HepG2 (cell line): Measurements from ENCODE around the gene OSBPL2.

Experiments used
- CEBPB ChIP-seq: IDR thresholded peaks from 2 replicates; pipeline ENCODE4 v1.6.1; 2011; ENCODE audit warnings: low read depth, low read length, improper control_type of control experiment, borderline replicate concordance
- FOXA3 ChIP-seq: IDR thresholded peaks from 2 replicates; pipeline ENCODE4 v1.6.1; 2016; ENCODE audit warnings: missing genetic modification reagents, missing compliant biosample characterization
- MYC ChIP-seq: sonication (generic); formaldehyde crosslinking; IDR thresholded peaks from 2 replicates; pipeline ENCODE4 v1.9.0; 2021; ENCODE audit warnings: missing genetic modification reagents, borderline replicate concordance
- POLR2A ChIP-seq, 2 experiments: IDR thresholded peaks; 2 replicates each; pipeline ENCODE4 v1.6.1; 2011; ENCODE audit warnings: low read depth in 2 of 2, low read length in 2 of 2, mild to moderate bottlenecking in 1 of 2, moderate library complexity in 1 of 2; ENCODE audit not compliant: insufficient read depth in 1 of 2
- ZNF224 ChIP-seq: sonication (generic); formaldehyde crosslinking; IDR thresholded peaks from 2 replicates; pipeline ENCODE4 v1.5.0; 2020; ENCODE audit warnings: mild to moderate bottlenecking, missing genetic modification reagents
- ZNF607 ChIP-seq: sonication (generic); formaldehyde crosslinking; IDR thresholded peaks from 2 replicates; pipeline ENCODE4 v1.5.1; 2020; ENCODE audit warnings: missing genetic modification reagents, mild to moderate bottlenecking, borderline replicate concordance
- ZNF670 ChIP-seq: sonication (generic); formaldehyde crosslinking; IDR thresholded peaks from 2 replicates; pipeline ENCODE4 v1.8.0; 2022; ENCODE audit warnings: mild to moderate bottlenecking, missing genetic modification reagents, borderline replicate concordance

DNA sequence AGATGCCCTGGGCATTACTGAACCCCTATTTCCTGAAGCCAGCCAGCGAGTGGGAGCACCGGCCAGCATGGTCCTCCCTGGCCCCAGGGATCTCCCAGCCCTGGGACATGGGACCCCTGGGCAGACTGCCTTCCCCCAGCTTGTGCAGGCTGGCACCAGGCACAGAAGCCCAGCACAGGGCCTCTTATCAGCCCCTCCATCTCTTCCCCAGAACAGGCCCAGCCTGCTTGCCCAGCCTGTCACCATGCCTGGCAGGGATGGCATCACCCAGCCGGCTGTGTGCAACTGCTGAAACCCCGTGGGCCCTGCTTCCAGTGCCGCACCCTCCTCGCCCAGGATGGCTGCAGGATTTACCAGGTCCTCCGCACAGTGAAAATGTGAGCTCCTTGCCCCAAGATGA, 6.1 kb upstream of the OSBPL2 start:
- no peak for TF ChIP-seq POLR2A (IDR thresholded peaks at IDR 0.05; ENCODE audit: insufficient read depth in 1 of 2, low read depth in 2 of 2, low read length in 2 of 2)
- no peak for TF ChIP-seq CEBPB
- TF ChIP-seq FOXA3 (CRISPR knock-in tag), result no peak
- TF ChIP-seq MYC, result no peak
- no peak for TF ChIP-seq ZNF224 (CRISPR knock-in tag)
- TF ChIP-seq ZNF607 (CRISPR knock-in tag), result no peak
- TF ChIP-seq ZNF670 (CRISPR knock-in tag), result no peak
